H1 (cell line): Measurements from ENCODE around the gene ADRM1. TPM values are rescaled to one million over a fixed set of nuclear protein-coding genes. Genes with fewer than 3 reads are reported as not detected.

ENCODE experiments used
- CBX8 ChIP-seq: fragments of 300-800, 300-1000 bp; sonication (generic); IDR thresholded peaks from 2 replicates; pipeline ENCODE4 v1.7.1; 2016; ENCODE audit warnings: low read depth, low read length, borderline replicate concordance
- EP300 ChIP-seq, 2 experiments: IDR thresholded peaks; 1 replicate in 1 of 2; 2 replicates in 1 of 2; pipeline ENCODE4 v1.6.1; 2011 to 2012; ENCODE audit warnings: low read depth in 2 of 2, low read length in 2 of 2, mild to moderate bottlenecking in 2 of 2, borderline replicate concordance in 1 of 2, inconsistent platforms in 1 of 2, moderate library complexity in 1 of 2
- FOSL1 ChIP-seq: IDR thresholded peaks from 2 replicates; pipeline ENCODE4 v1.6.1; 2011; ENCODE audit warnings: mild to moderate bottlenecking, low read depth, low read length, moderate library complexity; ENCODE audit not compliant: insufficient read depth
- JUND ChIP-seq: IDR thresholded peaks from 2 replicates; pipeline ENCODE4 v1.6.1; 2011; ENCODE audit warnings: mild to moderate bottlenecking, improper control_type of control experiment, low read length
- NANOG ChIP-seq: IDR thresholded peaks from 2 replicates; pipeline ENCODE4 v1.6.1; 2011; ENCODE audit warnings: low read length, low read depth, mild to moderate bottlenecking, inconsistent platforms; ENCODE audit not compliant: insufficient read depth, poor library complexity, severe bottlenecking
- SIX5 ChIP-seq: IDR thresholded peaks from 2 replicates; pipeline ENCODE4 v1.6.1; 2011; ENCODE audit warnings: mild to moderate bottlenecking, low read depth, low read length
- TAF7 ChIP-seq: optimal IDR thresholded peaks from 2 replicates; pipeline ENCODE3; 2011; ENCODE audit warnings: low read depth, mild to moderate bottlenecking, inconsistent platforms, low read length, moderate library complexity, borderline replicate concordance
- TBP ChIP-seq: IDR thresholded peaks from 2 replicates; pipeline ENCODE4 v1.6.1; 2011; ENCODE audit warnings: low read depth, low read length, improper control_type of control experiment
- USF2 ChIP-seq: IDR thresholded peaks from 2 replicates; pipeline ENCODE4 v1.6.1; 2011; ENCODE audit warnings: low read length, improper control_type of control experiment
- polyA plus RNA-seq, 7 experiments: library from polyadenylated mRNA; depleted of rRNA in 3 of 7; stranded (reverse) in 5 of 7; unstranded in 2 of 7; fragments of >200 nt in 5 of 7; fragments of 200-250 nt in 2 of 7; gene quantifications; 1 replicate in 5 of 7; 2 replicates in 1 of 7; 4 replicates in 1 of 7; pipeline versions ENCODE4 v1.2.1 to v1.2.3, GENCODE V29; 2011 to 2013; ENCODE audit warnings: missing spikeins in 2 of 7, mixed read lengths in 2 of 7
- total RNA-seq: library from RNA; stranded (reverse); fragmentation: NEBNext Ultra II Directional; extraction: Animal tissue kit (Norgen Biotek cat#: 25700); gene quantifications from 2 replicates; pipeline ENCODE4 v1.2.1, GENCODE V29; 2021

ADRM1 gene
- total and polyA plus RNA-seq, 2 of the 8 experiments (the other 6 are each of a cell fraction or from before 2014, with no cell fraction given): 126 to 214 TPM

DNA sequence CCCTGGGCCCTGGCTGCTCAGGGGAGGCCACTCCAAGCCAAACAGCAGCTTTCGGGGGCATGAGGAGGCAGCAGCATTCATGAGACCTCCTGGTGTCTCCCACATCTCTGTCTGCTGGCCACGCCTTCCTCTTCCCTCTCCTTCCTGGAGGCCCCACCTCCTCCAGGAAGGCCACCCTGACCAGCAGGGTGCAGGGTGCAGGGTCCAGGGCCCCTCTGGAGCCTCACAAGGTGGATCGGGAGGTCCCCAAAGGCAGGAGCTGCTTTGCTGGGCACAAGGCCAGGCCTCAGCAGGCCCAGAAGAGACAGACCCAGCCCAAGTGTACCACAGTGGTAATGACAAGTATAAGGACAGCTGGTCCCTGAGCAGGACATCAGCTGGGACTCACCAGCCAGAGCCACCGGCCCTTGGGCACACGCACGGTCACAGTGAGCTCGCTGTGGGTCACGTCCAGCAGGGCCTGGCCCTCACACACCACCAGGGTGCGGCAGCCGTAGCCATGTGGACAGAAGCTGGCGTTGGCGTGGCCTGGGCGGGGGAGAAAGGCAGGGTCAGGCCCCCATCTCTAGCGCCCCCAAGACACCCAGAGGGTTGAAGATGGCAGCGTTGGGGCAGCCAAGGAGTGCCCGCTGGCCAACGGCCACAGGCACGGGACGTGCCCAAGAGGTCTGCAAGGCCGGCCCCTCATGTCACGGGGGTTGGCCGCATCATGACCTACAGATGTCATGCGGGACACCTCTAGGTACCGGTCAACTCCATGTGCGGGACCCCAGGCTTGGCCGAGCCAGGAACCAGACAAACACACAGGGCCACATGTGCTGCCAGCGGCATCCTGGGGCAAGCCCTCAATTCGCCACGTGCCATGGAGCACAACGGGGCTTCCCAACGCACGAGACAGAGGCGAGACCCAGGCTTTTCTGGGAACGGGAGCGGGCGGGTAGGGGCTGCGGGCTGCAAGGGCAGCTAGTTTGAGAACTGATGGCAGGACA lies 26.9 kb downstream of the ADRM1 start (continued):
- TF ChIP-seq USF2 (no peak), TBP (no peak), FOSL1 (no peak), SIX5 (no peak), CBX8 (no peak), NANOG (no peak), TAF7 (no peak), EP300 (IDR thresholded peaks at IDR 0.05; ENCODE audit: borderline replicate concordance in 1 of 2, low read depth in 2 of 2, low read length in 2 of 2) (no peak), JUND (no peak)
